Cardiac muscle cell (in vitro differentiated cells and primary cell): ENCODE measurements around the gene NT5DC4. TPM values are rescaled to one million over a fixed set of nuclear protein-coding genes. Genes with fewer than 3 reads are reported as not detected.
"Not testable (repeated sequence)": the region's sequence is repeated elsewhere in the genome, so short reads cannot be mapped to it uniquely, and the experiment has no call there.

Source experiments
- DNase-seq, 2 donors: peaks; one replicate each; pipeline versions ENCODE4 v3.0.0 to v3.0.0-alpha.2; 2010 to 2017; ENCODE audit warnings: low read depth in 1 of 2, low spot score in 1 of 2
- H3K27ac ChIP-seq: fragments of 200-600 bp; sonication (generic); 2 replicates; pipeline ENCODE4 v1.5.1; 2016
- H3K27me3 ChIP-seq: fragments of 200-600 bp; sonication (generic); 2 replicates; pipeline ENCODE4 v1.6.0; 2016; ENCODE audit warnings: control low read depth
- H3K36me3 ChIP-seq: fragments of 200-600 bp; sonication (generic); 2 replicates; pipeline ENCODE4 v1.5.1; 2016; ENCODE audit warnings: control low read depth
- H3K4me1 ChIP-seq: fragments of 200-600 bp; sonication (generic); 2 replicates; pipeline ENCODE4 v1.8.1; 2017; ENCODE audit warnings: low read depth, mild to moderate bottlenecking, mixed run types
- H3K4me3 ChIP-seq: fragments of 200-600 bp; sonication (generic); 2 replicates; pipeline ENCODE4 v1.5.1; 2016; ENCODE audit warnings: mild to moderate bottlenecking
- H3K9me3 ChIP-seq: fragments of 200-600 bp; sonication (generic); 2 replicates; pipeline ENCODE4 v1.5.1; 2017; ENCODE audit warnings: low read depth, mild to moderate bottlenecking, control low read depth
- polyA plus RNA-seq: library from polyadenylated mRNA; unstranded; fragments of >200 nt; fragmentation: Nextera tagmentation; extraction: Ambion mirVana; gene quantifications from 2 replicates; pipeline ENCODE4 v1.2.1, GENCODE V29; 2016
- total RNA-seq: library from RNA; depleted of rRNA; stranded (reverse); fragments of >200 nt; gene quantifications from 2 replicates; pipeline ENCODE4 v1.2.3, GENCODE V29; 2016
- TF ChIP-seq, protein P1 (sequence below): IDR thresholded peaks from 2 replicates; pipeline ENCODE4 v1.5.1; 2012; ENCODE audit warnings: low read depth, mild to moderate bottlenecking, low read length

The NT5DC4 gene
- total and polyA plus RNA-seq, 2 experiments from 2014 or later: not detected

- H3K9me3 ChIP-seq: no peaks in the 10 kb centered on the region
- no peaks in the 10 kb centered on the region for H3K36me3 ChIP-seq
- H3K4me1 ChIP-seq: no peaks in the 10 kb centered on the region
- TF ChIP-seq, protein P1, sequence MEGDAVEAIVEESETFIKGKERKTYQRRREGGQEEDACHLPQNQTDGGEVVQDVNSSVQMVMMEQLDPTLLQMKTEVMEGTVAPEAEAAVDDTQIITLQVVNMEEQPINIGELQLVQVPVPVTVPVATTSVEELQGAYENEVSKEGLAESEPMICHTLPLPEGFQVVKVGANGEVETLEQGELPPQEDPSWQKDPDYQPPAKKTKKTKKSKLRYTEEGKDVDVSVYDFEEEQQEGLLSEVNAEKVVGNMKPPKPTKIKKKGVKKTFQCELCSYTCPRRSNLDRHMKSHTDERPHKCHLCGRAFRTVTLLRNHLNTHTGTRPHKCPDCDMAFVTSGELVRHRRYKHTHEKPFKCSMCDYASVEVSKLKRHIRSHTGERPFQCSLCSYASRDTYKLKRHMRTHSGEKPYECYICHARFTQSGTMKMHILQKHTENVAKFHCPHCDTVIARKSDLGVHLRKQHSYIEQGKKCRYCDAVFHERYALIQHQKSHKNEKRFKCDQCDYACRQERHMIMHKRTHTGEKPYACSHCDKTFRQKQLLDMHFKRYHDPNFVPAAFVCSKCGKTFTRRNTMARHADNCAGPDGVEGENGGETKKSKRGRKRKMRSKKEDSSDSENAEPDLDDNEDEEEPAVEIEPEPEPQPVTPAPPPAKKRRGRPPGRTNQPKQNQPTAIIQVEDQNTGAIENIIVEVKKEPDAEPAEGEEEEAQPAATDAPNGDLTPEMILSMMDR: no peak
- H3K27me3 ChIP-seq: no peaks in the 10 kb centered on the region
- H3K4me3 ChIP-seq: no peak overlapping the region
- no peak for DNase-seq
- H3K27ac ChIP-seq: no peak overlapping the region
Measured at GRCh38 chr2:112699984-112700667, 20.7 kb upstream of the NT5DC4 start.

DNA sequence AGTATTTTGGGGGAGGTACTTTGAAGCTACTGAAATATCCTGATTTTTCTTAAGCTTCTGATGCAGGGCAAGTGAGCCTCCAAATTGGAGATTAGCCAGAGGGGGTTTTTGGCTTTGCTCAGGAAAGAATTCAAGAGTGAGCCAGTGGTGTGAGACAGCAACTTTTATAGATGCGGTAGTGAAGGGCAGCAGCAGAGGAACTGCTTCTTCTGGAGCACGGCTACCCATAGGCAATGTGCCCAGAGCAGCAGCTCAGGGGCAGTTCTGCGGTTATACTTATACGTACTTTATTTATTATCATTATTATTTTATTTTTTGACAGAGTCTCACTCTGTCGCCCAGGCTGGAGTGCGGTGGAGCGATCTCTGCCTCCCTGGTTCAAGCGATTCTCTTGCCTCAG lies 19.8 kb upstream of the NT5DC4 start:
- DNase-seq: peak in 1 of 2 donors; percentile 39
- H3K4me1 ChIP-seq: no peaks in the 10 kb centered on the region
- H3K27me3 ChIP-seq: no peaks in the 10 kb centered on the region
- no peaks in the 10 kb centered on the region for H3K36me3 ChIP-seq
- TF ChIP-seq, protein P1: no peak
- no peaks in the 10 kb centered on the region for H3K9me3 ChIP-seq
- no peak overlapping the region for H3K4me3 ChIP-seq
- no peak overlapping the region for H3K27ac ChIP-seq

DNA sequence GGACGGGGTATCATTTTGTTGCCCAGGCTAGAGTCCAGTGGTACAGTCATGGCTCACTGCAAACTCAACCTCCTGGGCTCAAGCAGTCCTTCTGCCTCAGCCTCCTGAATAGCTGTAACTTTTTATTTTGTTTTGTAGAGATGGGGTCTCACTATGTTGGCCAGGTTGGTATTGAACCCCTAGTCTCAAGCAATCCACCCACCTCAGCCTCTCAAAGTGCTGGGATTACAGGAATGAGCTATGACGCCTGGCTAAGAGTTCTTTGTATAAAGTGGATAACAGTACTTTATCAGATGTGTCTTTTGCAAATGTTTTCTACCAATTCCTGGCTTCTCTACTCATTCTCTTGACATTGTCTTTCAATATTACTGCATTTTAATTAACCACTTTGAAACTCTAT lies 17.1 kb upstream of the NT5DC4 start:
- Histone ChIP-seq H3K36me3 (no peaks in the 10 kb centered on the region), H3K27me3 (no peaks in the 10 kb centered on the region), H3K4me3 (no peak overlapping the region), H3K4me1 (peaks cover 5% of the 10 kb centered on the region), H3K9me3 (no peaks in the 10 kb centered on the region), H3K27ac (no peak overlapping the region)
- TF ChIP-seq, protein P1: no peak
- no peak for DNase-seq

DNA sequence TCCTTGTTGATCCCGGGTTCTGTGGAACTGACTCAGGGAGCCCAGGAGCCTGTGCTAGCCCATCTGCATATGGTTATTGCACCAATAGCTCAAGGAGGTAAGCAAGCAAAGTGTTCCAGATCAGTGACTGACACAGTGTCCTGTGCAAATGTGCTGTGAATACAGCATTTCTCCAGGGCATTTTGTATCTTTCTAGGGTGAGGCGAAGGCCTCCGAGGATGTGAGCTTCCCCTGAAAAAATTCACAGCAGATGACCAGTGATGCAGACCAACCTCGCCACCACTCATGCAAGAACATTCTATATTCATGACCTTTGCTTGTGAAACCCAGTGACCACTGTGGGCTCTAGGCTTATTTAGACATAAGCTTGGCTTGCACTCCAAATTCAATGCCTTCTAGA lies 15.2 kb upstream of the NT5DC4 start:
- Histone ChIP-seq H3K27ac (no peak overlapping the region), H3K4me1 (peaks cover 7% of the 10 kb centered on the region), H3K9me3 (no peaks in the 10 kb centered on the region), H3K4me3 (no peak overlapping the region), H3K27me3 (no peaks in the 10 kb centered on the region), H3K36me3 (no peaks in the 10 kb centered on the region)
- TF ChIP-seq, protein P1: no peak
- DNase-seq: peak in 1 of 2 donors; percentile 34

- TF ChIP-seq, protein P1: no peak
- H3K4me3 ChIP-seq: no peak overlapping the region
Measured at GRCh38 chr2:112706170-112706664, 14.6 kb upstream of the NT5DC4 start.

DNA sequence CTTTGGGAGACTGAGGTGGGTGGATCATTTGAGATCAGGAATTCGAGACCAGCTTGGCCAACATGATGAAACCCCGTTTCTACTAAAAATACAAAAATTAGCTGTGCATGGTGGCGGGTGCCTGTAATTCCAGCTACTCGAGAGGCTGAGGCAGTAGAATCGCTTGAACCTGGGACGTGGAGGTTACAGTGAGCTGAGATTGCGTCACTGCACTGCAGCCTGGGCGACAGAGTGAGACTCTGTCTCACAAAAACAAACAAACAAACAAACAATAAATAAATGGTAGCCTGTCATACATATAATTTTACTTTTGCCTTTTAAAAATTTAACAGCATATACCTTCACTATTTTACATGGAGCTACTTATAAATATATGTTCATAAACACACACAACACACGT lies 13.9 kb upstream of the NT5DC4 start:
- not testable (repeated sequence) for H3K4me1 ChIP-seq, H3K27ac ChIP-seq, H3K9me3 ChIP-seq, H3K4me3 ChIP-seq, DNase-seq, H3K27me3 ChIP-seq, H3K36me3 ChIP-seq

More at GRCh38 chr2:112706170-112706664, 14.6 kb upstream of the NT5DC4 start:
- Histone ChIP-seq H3K36me3 (no peaks in the 10 kb centered on the region), H3K27me3 (no peaks in the 10 kb centered on the region), H3K4me1 (peaks cover 7% of the 10 kb centered on the region), H3K27ac (no peak overlapping the region), H3K9me3 (no peaks in the 10 kb centered on the region)
- peak in 1 of 2 donors; percentile 82 for DNase-seq
